Spinal cord (tissue), 10 donors: ENCODE data around the gene FOXD1. TPM values are rescaled to one million over a fixed set of nuclear protein-coding genes. Genes with fewer than 3 reads are reported as not detected.

ENCODE experiments used
- DNase-seq, 6 donors: peaks; one replicate each; pipeline versions ENCODE4 v3.0.0 to v3.0.0-alpha.2; 2013 to 2015; ENCODE audit warnings: low spot score in 6 of 6, low read depth in 4 of 6
- H3K27ac ChIP-seq: one replicate; pipeline ENCODE4 v1.5.1; 2013; ENCODE audit warnings: low read depth, low read length, control low read depth
- H3K27me3 ChIP-seq: one replicate; pipeline ENCODE4 v1.6.1; 2013; ENCODE audit warnings: low read length; ENCODE audit not compliant: control insufficient read depth, insufficient read depth
- H3K36me3 ChIP-seq: one replicate; pipeline ENCODE4 v1.6.1; 2013; ENCODE audit warnings: low read length; ENCODE audit not compliant: control insufficient read depth, insufficient read depth
- H3K4me1 ChIP-seq: one replicate; pipeline ENCODE4 v1.6.1; 2013; ENCODE audit warnings: low read length; ENCODE audit not compliant: control insufficient read depth, insufficient read depth
- H3K4me3 ChIP-seq: one replicate; pipeline ENCODE4 v1.5.1; 2013; ENCODE audit warnings: low read depth, low read length, control low read depth
- H3K9me3 ChIP-seq: one replicate; pipeline ENCODE4 v1.6.1; 2013; ENCODE audit warnings: low read length; ENCODE audit not compliant: control insufficient read depth, insufficient read depth
- WGBS: methylation state at CpG from one replicate; pipeline ENCODE4 v1.1.5; 2013; ENCODE audit warnings: missing lambda C conversion rate; ENCODE audit not compliant: insufficient coverage; 5-methylcytosine and 5-hydroxymethylcytosine counted together
- long read RNA-seq, 4 donors: transcript quantifications; one replicate each; lab custom pipeline, GENCODE V29; 2026
- polyA plus RNA-seq, 2 donors: library from polyadenylated mRNA; unstranded; fragments of 120-200 nt; gene quantifications; one replicate each; pipeline ENCODE4 v1.2.1, GENCODE V29; 2013; ENCODE audit not compliant: insufficient read length in 2 of 2
- total RNA-seq, 2 donors: library from RNA; depleted of rRNA in 1 of 2; stranded (reverse); fragments of 120-200 nt in 1 of 2; fragments of >200 nt in 1 of 2; gene quantifications; one replicate each; pipeline versions ENCODE4 v1.2.3 to v1.2.4, GENCODE V29; 2013 to 2014
- donor health status: healthy.

The FOXD1 gene
- 10 to 100 TPM in 1 of 2 donors, 1 to 10 TPM in 1; 5.8 to 24.1 TPM for total RNA-seq
- 1 to 10 TPM; 3.2 to 7.2 TPM for polyA plus RNA-seq
- long read RNA-seq, donor 1, transcript FOXD1-202 (1 exons, 2,272 nt): major isoform, 10 of 10 reads
- long read RNA-seq, donor 1, partial matches to known transcripts: 0 of 10 reads
- long read RNA-seq, donor 1, other reads (novel, unspliced or antisense): 0 of 10 reads
- long read RNA-seq, donor 2, partial matches to known transcripts: 0 of 1 reads
- long read RNA-seq, donor 2, other reads (novel, unspliced or antisense): 0 of 1 reads
- long read RNA-seq, donor 3, transcript FOXD1-202 (1 exons, 2,272 nt): major isoform, 7 of 7 reads
- long read RNA-seq, donor 3, partial matches to known transcripts: 0 of 7 reads
- long read RNA-seq, donor 3, other reads (novel, unspliced or antisense): 0 of 7 reads
- long read RNA-seq, donor 4: 0 reads

- no peaks in the 10 kb centered on the region for H3K36me3 ChIP-seq
- H3K4me1 ChIP-seq: peaks cover 35% of the 10 kb centered on the region
- 0% methylated on average over 59 of the region's 59 CpGs for WGBS
- peak within 1 kb of the TSS; percentile 45 for H3K4me3 ChIP-seq
- H3K27ac ChIP-seq: no peak within 1 kb of the TSS
- H3K9me3 ChIP-seq: no peaks in the 10 kb centered on the region
- DNase-seq: peak in 2 of 6 donors; percentile 70 to 90
- H3K27me3 ChIP-seq: peaks cover 88% of the 10 kb centered on the region
Measured at GRCh38 chr5:73448463-73449136, at the start of gene FOXD1. Gene FOXD1 (minus strand): TSS chr5:73448777. CDS start chr5:73448362, 415 bp downstream.

GRCh38 chr5:73497497-73498056 lies 49.0 kb upstream of the FOXD1 start:
- peak in 2 of 6 donors; percentile 17 to 59 for DNase-seq
- 25% methylated on average over 7 of the region's 16 CpGs for WGBS

GRCh38 chr5:73496984-73497457 lies 48.4 kb upstream of the FOXD1 start:
- H3K9me3 ChIP-seq: no peaks in the 10 kb centered on the region
- WGBS: no CpG with 5 or more reads among the region's 1 CpG
- DNase-seq: peak in 3 of 6 donors; percentile 6 to 73 (median 55)
- H3K27ac ChIP-seq: peak overlapping the region; percentile 98
- peaks cover 5% of the 10 kb centered on the region for H3K4me1 ChIP-seq
- H3K4me3 ChIP-seq: peak overlapping the region; percentile 99
- H3K27me3 ChIP-seq: no peaks in the 10 kb centered on the region
- H3K36me3 ChIP-seq: peaks cover 10% of the 10 kb centered on the region

More at GRCh38 chr5:73497497-73498056, 49.0 kb upstream of the FOXD1 start:
- peaks cover 5% of the 10 kb centered on the region for H3K4me1 ChIP-seq
- H3K4me3 ChIP-seq: peak overlapping the region; percentile 99
- H3K36me3 ChIP-seq: peaks cover 13% of the 10 kb centered on the region
- no peaks in the 10 kb centered on the region for H3K9me3 ChIP-seq
- H3K27ac ChIP-seq: peak overlapping the region; percentile 98
- H3K27me3 ChIP-seq: no peaks in the 10 kb centered on the region

- 100% methylated on average over 2 of the region's 4 CpGs for WGBS
Measured at GRCh38 chr5:73495772-73496335, 47.3 kb upstream of the FOXD1 start.

GRCh38 chr5:73494721-73495120 lies 46.1 kb upstream of the FOXD1 start:
- H3K36me3 ChIP-seq: peaks cover 4% of the 10 kb centered on the region
- H3K9me3 ChIP-seq: no peaks in the 10 kb centered on the region
- peaks cover 5% of the 10 kb centered on the region for H3K4me1 ChIP-seq
- H3K27ac ChIP-seq: no peak overlapping the region
- no peak overlapping the region for H3K4me3 ChIP-seq
- DNase-seq: peak in 1 of 6 donors; percentile 17
- H3K27me3 ChIP-seq: no peaks in the 10 kb centered on the region

More at GRCh38 chr5:73495772-73496335, 47.3 kb upstream of the FOXD1 start:
- Histone ChIP-seq H3K27ac (no peak overlapping the region), H3K36me3 (peaks cover 4% of the 10 kb centered on the region), H3K4me3 (no peak overlapping the region), H3K4me1 (peaks cover 5% of the 10 kb centered on the region), H3K27me3 (no peaks in the 10 kb centered on the region), H3K9me3 (no peaks in the 10 kb centered on the region)
- DNase-seq: no peak

- Histone ChIP-seq H3K4me1 (peaks cover 5% of the 10 kb centered on the region), H3K27me3 (no peaks in the 10 kb centered on the region), H3K36me3 (peaks cover under 1% of the 10 kb centered on the region), H3K4me3 (no peak overlapping the region), H3K9me3 (no peaks in the 10 kb centered on the region), H3K27ac (no peak overlapping the region)
- DNase-seq: no peak
- WGBS: 76% methylated on average over 2 of the region's 3 CpGs
Measured at GRCh38 chr5:73493421-73493820, 44.8 kb upstream of the FOXD1 start.

- no peak for DNase-seq
- H3K27ac ChIP-seq: no peak overlapping the region
- no CpG with 5 or more reads among the region's 1 CpG for WGBS
- H3K4me3 ChIP-seq: no peak overlapping the region
- no peaks in the 10 kb centered on the region for H3K27me3 ChIP-seq
- H3K9me3 ChIP-seq: no peaks in the 10 kb centered on the region
- no peaks in the 10 kb centered on the region for H3K4me1 ChIP-seq
- H3K36me3 ChIP-seq: no peaks in the 10 kb centered on the region
Measured at GRCh38 chr5:73491155-73491554, 42.6 kb upstream of the FOXD1 start.

GRCh38 chr5:73490088-73490487 lies 41.5 kb upstream of the FOXD1 start:
- Histone ChIP-seq H3K9me3 (no peaks in the 10 kb centered on the region), H3K27ac (no peak overlapping the region), H3K27me3 (no peaks in the 10 kb centered on the region), H3K4me3 (no peak overlapping the region), H3K36me3 (no peaks in the 10 kb centered on the region), H3K4me1 (no peaks in the 10 kb centered on the region)
- WGBS: 100% methylated on average over 1 of the region's 2 CpGs
- no peak for DNase-seq

GRCh38 chr5:73488806-73489205 lies 40.2 kb upstream of the FOXD1 start:
- WGBS: 100% methylated on average over 2 of the region's 3 CpGs
- Histone ChIP-seq H3K27ac (no peak overlapping the region), H3K27me3 (no peaks in the 10 kb centered on the region), H3K36me3 (no peaks in the 10 kb centered on the region), H3K4me3 (no peak overlapping the region), H3K9me3 (no peaks in the 10 kb centered on the region), H3K4me1 (no peaks in the 10 kb centered on the region)
- no peak for DNase-seq
